ENCODE data around the gene GORASP1. TPM values are rescaled to one million over a fixed set of nuclear protein-coding genes. Genes with fewer than 3 reads are reported as not detected.

GORASP1 gene
- total and polyA plus RNA-seq, 2 of the 8 experiments (the other 6 are each of a cell fraction or from before 2014, with no cell fraction given), result 33.4 to 33.5 TPM

DNA sequence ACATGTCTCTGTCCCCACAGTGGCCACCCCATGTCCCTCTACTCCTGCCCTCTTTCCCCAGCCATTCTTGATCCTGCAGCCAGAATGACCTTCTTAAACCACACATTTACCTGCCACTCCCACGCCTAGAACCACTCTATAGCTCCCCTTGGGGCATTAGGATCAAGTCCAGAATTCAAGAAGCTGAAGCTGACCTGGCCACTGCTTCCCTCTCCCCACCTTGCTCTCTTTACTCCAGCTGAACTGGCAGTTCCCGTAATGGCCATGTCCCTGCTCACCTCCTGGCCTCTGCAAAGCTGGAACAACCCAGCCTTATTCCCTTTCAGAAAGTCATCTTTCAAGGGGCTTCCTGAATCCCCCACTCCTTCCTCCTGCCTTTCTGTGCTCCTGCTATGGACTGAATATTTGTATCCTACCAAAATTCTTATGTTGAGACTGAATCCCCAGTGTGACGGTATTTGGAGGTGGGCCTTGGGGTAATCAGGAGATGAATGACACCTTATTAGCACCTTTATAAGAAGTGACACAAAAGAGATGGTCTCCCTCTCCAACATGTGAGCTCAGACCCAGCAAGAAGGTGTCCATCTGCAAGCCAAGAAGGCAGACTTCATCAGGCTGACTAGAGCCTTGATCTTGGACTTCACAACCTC is 42.2 kb upstream of the GORASP1 start (continued):
- TF ChIP-seq JUN (IDR thresholded peaks at IDR 0.05; ENCODE audit: low read depth, low read length), result no peak
- TF ChIP-seq SIX5 (IDR thresholded peaks at IDR 0.05; ENCODE audit: low read depth, low read length), result no peak
- TF ChIP-seq POLR2AphosphoS5 (IDR thresholded peaks at IDR 0.05; ENCODE audit: low read depth, low read length), result no peak
- TF ChIP-seq BCL11A (IDR thresholded peaks at IDR 0.05; ENCODE audit: low read depth in 2 of 2, low read length in 2 of 2), result no peak
- TF ChIP-seq, protein P1, sequence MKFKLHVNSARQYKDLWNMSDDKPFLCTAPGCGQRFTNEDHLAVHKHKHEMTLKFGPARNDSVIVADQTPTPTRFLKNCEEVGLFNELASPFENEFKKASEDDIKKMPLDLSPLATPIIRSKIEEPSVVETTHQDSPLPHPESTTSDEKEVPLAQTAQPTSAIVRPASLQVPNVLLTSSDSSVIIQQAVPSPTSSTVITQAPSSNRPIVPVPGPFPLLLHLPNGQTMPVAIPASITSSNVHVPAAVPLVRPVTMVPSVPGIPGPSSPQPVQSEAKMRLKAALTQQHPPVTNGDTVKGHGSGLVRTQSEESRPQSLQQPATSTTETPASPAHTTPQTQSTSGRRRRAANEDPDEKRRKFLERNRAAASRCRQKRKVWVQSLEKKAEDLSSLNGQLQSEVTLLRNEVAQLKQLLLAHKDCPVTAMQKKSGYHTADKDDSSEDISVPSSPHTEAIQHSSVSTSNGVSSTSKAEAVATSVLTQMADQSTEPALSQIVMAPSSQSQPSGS (IDR thresholded peaks at IDR 0.05; ENCODE audit: low read length), result no peak

All from H1 (cell line).